ENCODE data around the gene MYPN. TPM values are rescaled to one million over a fixed set of nuclear protein-coding genes. Genes with fewer than 3 reads are reported as not detected.

MYPN gene
- total RNA-seq, 1 donor = not detected

Other genes starting within 250 kb of the MYPN start
- 6.7 TPM for gene SIRT1, start 224.8 kb upstream of the MYPN start, total RNA-seq
- 14.3 TPM for gene HERC4, start 34.2 kb upstream of the MYPN start, total RNA-seq
- gene ATOH7, start 122.6 kb downstream of the MYPN start, total RNA-seq = 0.27 TPM
- 9.7 TPM for gene HNRNPH3, start 222.6 kb downstream of the MYPN start, total RNA-seq
- gene PBLD, start 223.4 kb downstream of the MYPN start, total RNA-seq = 3.2 TPM